NCI-H526 treated with DMSO at 0.1 percent for 48 hours (cell line): ENCODE measurements around the gene DUOX1.
A peak's percentile ranks its signal among the peaks of the same experiment; 100 is the strongest.

Experiments
- DNase-seq: peaks from one replicate; lab custom pipeline; 2025; lab: John Stamatoyannopoulos, UW

Gene DUOX1

DNA sequence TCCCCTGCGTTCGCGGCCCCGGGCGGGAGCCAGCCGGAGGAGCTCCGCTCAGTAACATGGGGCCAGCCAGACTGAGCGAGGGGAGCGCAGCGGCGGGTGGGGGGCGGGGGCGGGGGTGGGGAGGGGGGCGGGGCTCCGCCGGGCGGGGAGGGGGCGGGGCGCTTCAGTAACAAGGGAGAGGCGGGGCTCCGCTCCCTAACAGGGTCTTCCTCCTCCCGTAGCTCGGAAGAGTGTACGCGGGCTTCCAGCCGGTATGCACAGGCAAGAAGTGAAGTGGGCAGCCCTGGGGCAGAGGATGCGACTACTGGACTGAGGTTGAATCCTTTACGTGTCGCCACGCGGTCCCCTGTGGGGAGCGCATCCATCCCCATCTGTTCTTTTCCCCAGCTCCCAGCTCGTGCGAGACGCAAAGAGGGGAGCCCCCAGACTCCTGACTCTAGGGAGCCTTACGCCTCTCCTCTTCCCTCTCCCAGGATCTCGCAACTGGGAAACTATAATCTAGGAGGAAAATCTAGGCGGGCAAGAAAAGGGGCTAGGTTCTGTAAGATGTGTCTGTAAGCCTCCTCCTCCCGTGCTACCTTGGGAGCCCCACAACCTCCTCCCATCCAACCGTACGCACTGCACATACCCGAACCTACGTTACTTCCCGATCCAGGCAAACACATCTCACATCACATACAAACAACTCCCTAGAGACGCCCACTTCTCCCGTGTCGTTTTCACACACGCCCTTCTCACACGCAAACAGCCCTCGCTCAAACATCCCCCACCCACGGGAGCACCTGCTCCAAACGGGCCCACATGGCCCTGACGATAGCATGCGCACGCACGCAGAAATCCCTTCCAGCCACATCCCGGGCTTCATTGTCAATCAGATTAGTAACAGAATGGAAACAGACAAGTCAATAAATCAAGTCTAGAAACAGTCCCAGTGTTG lies 58.4 kb downstream of the DUOX1 start, which contains the start of gene SHF:
TSS of gene SHF (minus strand) at position 73 of the 937 bp plus-strand sequence. CDS start at position 58, 15 bp downstream.
- peak; percentile 41 for DNase-seq

- peak; percentile 19 for DNase-seq
Measured at GRCh38 chr15:45197512-45197911, 67.7 kb downstream of the DUOX1 start.

DNA sequence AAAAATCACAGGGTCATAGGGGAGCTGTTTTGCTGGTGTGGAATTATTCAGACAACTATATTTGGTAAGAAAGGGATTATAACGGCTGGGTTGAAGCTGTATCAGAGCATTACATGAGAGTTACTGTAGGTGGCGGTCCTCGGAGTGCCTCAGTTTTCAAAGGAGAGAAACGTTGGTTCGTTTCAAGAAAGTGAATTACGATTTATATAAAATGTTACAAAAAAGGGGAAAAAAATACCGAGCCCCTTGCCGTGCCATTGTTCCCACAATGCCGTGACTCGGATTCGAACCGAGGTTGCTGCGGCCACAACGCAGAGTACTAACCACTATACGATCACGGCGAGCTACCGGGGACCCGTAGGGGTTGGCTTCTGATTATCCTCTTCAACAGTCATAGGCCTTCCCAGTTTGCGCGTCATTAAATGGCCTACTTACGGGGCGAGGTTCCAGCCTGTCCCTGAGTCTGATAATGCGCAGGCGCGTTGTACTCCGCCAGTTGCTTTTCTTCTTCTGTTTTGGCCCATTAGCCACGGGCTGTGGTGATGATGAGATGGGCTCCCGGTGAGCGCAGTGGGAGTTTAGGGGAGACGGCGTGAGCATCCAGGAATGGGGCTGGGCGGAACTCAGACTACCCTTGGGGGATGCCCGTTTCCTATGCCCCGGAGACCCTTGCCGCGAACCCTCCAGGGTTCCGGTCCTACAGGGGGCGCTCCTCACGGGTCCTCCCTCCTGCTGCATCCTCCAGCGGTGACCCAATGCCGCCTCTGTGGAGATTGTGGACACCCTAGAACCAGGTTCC lies 68.7 kb downstream of the DUOX1 start:
- DNase-seq, result peak; percentile 91

DNA sequence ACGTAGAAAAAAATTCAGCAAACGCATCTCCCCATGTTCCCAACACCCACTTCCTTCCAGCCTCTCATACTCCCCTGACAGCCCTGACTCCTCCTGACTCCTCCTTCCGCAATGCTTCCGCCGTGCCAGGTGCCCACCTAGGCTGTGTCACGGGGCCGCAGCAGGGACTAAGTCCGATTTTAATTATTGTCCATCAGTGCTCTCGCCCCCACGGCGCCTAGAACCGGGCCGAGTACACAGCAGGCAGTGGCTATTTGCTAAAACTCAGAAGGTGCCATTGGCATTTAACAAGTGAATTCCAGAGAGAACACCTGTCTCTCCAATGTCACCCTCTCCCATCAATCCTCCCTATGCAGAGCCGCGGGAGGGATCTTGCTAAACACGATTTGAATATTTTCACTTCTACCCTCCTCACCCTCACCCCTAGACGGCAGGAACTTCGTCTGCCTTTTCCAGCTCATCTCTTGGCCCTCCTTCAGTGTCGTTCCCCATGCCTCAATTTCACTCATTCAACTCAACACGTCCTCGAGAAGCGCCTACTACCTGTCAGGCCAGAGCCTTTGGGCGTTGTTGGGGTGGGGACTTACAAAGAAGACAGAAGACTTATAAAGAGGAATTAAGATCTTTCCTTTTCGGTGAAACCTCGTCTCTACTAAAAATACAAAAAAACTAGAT lies 69.5 kb downstream of the DUOX1 start:
- peak; percentile 73 for DNase-seq

DNA sequence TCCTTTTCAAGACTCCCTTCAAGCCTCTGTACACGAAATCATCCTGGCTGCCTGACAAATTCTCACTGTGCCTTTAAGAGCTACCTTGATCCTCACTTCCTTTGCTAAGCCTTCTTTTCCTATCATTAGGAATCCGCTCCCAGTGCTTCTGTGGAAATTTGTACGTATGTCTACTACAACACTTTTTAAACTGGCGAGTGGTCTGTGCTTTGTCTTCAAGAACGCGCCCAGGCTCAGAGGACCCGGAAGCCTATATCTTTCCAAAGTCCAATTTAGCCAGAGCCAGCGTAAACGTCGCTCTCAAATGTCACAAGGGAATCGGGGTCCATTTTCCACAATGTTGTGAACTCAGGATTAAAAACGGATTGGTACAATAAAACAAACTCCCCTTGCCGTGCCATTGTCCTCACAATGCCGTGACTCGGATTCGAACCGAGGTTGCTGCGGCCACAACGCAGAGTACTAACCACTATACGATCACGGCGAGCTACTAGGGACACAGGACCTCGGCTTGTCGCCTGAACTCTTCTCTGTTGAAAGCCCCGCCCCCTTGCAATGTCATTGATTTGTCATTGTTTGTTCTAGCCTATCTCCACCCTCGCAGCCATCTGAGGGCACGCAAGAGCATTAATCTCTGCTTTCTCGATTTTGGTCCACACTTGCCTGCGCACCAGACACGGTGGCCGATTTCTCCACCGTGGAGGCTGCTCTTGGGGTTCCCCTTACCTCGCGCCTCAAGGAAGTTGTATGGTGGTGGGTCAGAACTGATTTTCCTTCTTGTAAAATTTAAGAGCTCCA lies 70.4 kb downstream of the DUOX1 start:
- DNase-seq, result peak; percentile 98

DNA sequence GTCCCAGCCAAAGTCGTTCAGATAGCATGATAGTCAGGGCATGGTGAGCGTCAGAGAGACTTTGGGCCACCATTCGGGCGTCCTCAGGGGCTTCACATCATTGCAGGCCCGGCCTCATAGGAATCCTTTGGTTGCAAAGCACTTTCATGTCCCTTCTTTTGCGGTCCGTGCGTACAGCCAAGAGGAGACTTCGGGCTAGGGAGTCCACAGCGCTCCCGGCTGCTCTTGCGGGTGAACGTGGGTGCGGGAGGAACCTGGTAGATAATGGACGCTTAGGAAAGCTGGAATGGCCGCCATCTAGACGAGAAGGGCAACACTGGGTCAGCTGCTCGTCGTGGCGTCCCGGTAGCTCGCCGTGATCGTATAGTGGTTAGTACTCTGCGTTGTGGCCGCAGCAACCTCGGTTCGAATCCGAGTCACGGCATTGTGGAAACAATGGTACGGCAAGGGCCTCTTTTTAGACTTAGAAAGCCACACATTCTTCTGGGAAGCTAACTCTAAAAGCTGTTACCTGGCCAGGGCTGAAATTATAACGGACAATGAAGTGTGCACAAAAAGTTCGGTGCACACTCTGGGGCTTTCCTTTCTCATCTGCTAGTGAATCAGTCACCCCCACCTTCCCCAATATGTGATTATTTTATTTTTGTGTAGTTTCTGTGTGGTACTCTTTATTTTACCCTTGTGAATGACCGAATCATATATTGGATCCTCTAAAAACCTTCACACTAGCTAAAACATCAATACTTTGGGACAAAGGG lies 71.2 kb downstream of the DUOX1 start:
- peak; percentile 77 for DNase-seq

DNA sequence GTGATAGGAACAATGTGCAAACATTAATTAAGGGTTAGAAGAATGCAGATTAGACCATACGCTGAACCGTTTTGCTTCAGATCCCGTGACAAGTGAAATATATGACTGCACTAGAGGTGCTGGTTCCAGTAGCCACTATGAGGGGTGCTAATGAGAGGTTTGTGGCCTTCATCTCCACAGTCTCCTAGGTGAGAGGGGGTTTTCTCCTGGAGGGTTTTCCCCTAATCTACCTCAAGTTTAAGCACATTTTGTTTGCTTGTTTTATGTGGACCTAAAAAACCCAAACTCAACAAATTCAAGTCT lies 71.7 kb downstream of the DUOX1 start:
- DNase-seq, result no peak

GRCh38 chr15:45201869-45202268 lies 72.1 kb downstream of the DUOX1 start:
- DNase-seq, result no peak

GRCh38 chr15:45203182-45203581 lies 73.4 kb downstream of the DUOX1 start:
- no peak for DNase-seq

- peak; percentile 64 for DNase-seq
Measured at GRCh38 chr15:45205192-45205591, 75.4 kb downstream of the DUOX1 start.

- DNase-seq, result no peak
Measured at GRCh38 chr15:45212493-45212892, 82.7 kb downstream of the DUOX1 start.
